A549 (cell line): ENCODE results near the gene ZFAND2B. TPM values are rescaled to one million over a fixed set of nuclear protein-coding genes. Genes with fewer than 3 reads are reported as not detected.

Experiments used
- ATAC-seq, 2 experiments: fragments of 200-7000 bp in 1 of 2; fragments of >200 bp in 1 of 2; cut with Nextera tagmentation in 1 of 2; cut with Tn5 transposase in 1 of 2; 3 replicates each; pipeline versions ENCODE4 v1.8.0 to v1.9.1; 2018 to 2020; ENCODE audit warnings: mild to moderate bottlenecking in 1 of 2, moderate library complexity in 1 of 2
- CTCF ChIA-PET: fragments of 300-600 bp; sonication (Branson Sonifier 250); formaldehyde crosslinking; extraction: SDS; loops from one replicate; lab custom pipeline; 2021; ENCODE audit warnings: antibody characterized with exemption, inconsistent platforms; lab: Yijun Ruan, JAX
- POLR2A ChIA-PET: fragments of 350-600 bp; formaldehyde crosslinking; extraction: SDS; loops from one replicate; lab custom pipeline; 2021; ENCODE audit warnings: antibody characterized with exemption, inconsistent platforms; lab: Yijun Ruan, JAX
- DNase-seq, 2 experiments: peaks; one replicate each; pipeline versions ENCODE4 v3.0.0 to v3.0.0-alpha.2; 2011 to 2016; ENCODE audit warnings: low read depth in 1 of 2, low spot score in 1 of 2
- FAIRE-seq: peaks from 2 replicates; lab custom pipeline; 2011; peaks lifted over from hg19 to GRCh38; lab: Jason Lieb, UNC
- H3K27ac ChIP-seq, 2 experiments: fragments of >200 bp; sonication (Bioruptor Twin); formaldehyde crosslinking; 3 replicates each; pipeline ENCODE4 v1.5.1; 2016 to 2017
- H3K4me1 ChIP-seq: fragments of >200 bp; sonication (Bioruptor Twin); formaldehyde crosslinking; 3 replicates; pipeline ENCODE4 v1.6.1; 2016
- H3K4me2 ChIP-seq: fragments of >200 bp; sonication (Bioruptor Twin); formaldehyde crosslinking; 3 replicates; pipeline ENCODE4 v1.6.1; 2016
- H3K4me3 ChIP-seq: fragments of >200 bp; sonication (Bioruptor Twin); formaldehyde crosslinking; 3 replicates; pipeline ENCODE4 v1.5.1; 2016
- H3K9me3 ChIP-seq: fragments of >200 bp; sonication (Bioruptor Twin); formaldehyde crosslinking; 3 replicates; pipeline ENCODE4 v1.6.1; 2016
- BCL3 ChIP-seq: fragments of >200 bp; sonication (Bioruptor Twin); formaldehyde crosslinking; IDR thresholded peaks from 3 replicates; pipeline ENCODE4 v1.6.1; 2016
- CEBPB ChIP-seq, 2 experiments: fragments of >200 bp in 1 of 2; sonication (Bioruptor Twin) in 1 of 2; formaldehyde crosslinking in 1 of 2; IDR thresholded peaks; 2 replicates each; pipeline ENCODE4 v1.6.1; 2012 to 2016
- CHD4 ChIP-seq: fragments of 200-600 bp; sonication (generic); IDR thresholded peaks from 2 replicates; pipeline ENCODE4 v1.6.1; 2016; ENCODE audit warnings: antibody characterized with exemption, mild to moderate bottlenecking, borderline replicate concordance
- EHMT2 ChIP-seq: fragments of 200-600 bp; sonication (generic); IDR thresholded peaks from 2 replicates; pipeline ENCODE4 v1.6.1; 2016; ENCODE audit warnings: antibody characterized with exemption, low read depth, mild to moderate bottlenecking, moderate library complexity
- EP300 ChIP-seq, 2 experiments: fragments of >200 bp; sonication (Bioruptor Twin); formaldehyde crosslinking; IDR thresholded peaks; 2 replicates in 1 of 2; 3 replicates in 1 of 2; pipeline ENCODE4 v1.6.1; 2016 to 2017
- ESRRA ChIP-seq: fragments of 150-350 bp; IDR thresholded peaks from 2 replicates; pipeline ENCODE4 v1.6.1; 2014; ENCODE audit warnings: mild to moderate bottlenecking, low read length, borderline replicate concordance
- FOSB ChIP-seq: fragments of 250-450 bp; sonication (Bioruptor Pico); IDR thresholded peaks from 2 replicates; pipeline ENCODE4 v1.5.0; 2020; ENCODE audit warnings: mild to moderate bottlenecking, moderate library complexity
- HMGXB4 ChIP-seq: fragments of 250-450 bp; sonication (Bioruptor Pico); IDR thresholded peaks from 2 replicates; pipeline ENCODE4 v1.5.0; 2021; ENCODE audit warnings: mild to moderate bottlenecking, moderate library complexity, borderline replicate concordance
- HOXA7 ChIP-seq: fragments of 250-450 bp; sonication (Bioruptor Pico); IDR thresholded peaks from 2 replicates; pipeline ENCODE4 v1.5.0; 2020; ENCODE audit warnings: mild to moderate bottlenecking, moderate library complexity
- HOXB13 ChIP-seq: fragments of 250-450 bp; sonication (Bioruptor Pico); IDR thresholded peaks from 2 replicates; pipeline ENCODE4 v1.5.0; 2020; ENCODE audit warnings: low read depth, mild to moderate bottlenecking, moderate library complexity
- HOXB5 ChIP-seq: fragments of 250-450 bp; sonication (Bioruptor Pico); IDR thresholded peaks from 2 replicates; pipeline ENCODE4 v1.5.0; 2020; ENCODE audit warnings: mild to moderate bottlenecking, moderate library complexity
- JUNB ChIP-seq: fragments of >200 bp; sonication (Bioruptor Twin); formaldehyde crosslinking; IDR thresholded peaks from 2 replicates; pipeline ENCODE4 v1.6.1; 2016
- MAX ChIP-seq: IDR thresholded peaks from 2 replicates; pipeline ENCODE4 v1.6.1; 2012
- MAZ ChIP-seq: fragments of 150-350 bp; IDR thresholded peaks from 2 replicates; pipeline ENCODE4 v1.6.1; 2014; ENCODE audit warnings: antibody characterized with exemption, low read depth, low read length, borderline replicate concordance
- NR3C1 ChIP-seq: fragments of >200 bp; sonication (Bioruptor Twin); formaldehyde crosslinking; IDR thresholded peaks from 3 replicates; pipeline ENCODE4 v1.6.1; 2017
- POLR2A ChIP-seq: IDR thresholded peaks from 2 replicates; pipeline ENCODE4 v1.6.1; 2012; ENCODE audit warnings: mild to moderate bottlenecking, low read length
- RARB ChIP-seq: fragments of 250-450 bp; sonication (Bioruptor Pico); IDR thresholded peaks from 2 replicates; pipeline ENCODE4 v1.8.0; 2021; ENCODE audit warnings: mild to moderate bottlenecking, moderate library complexity
- RCOR1 ChIP-seq: fragments of 150-350 bp; IDR thresholded peaks from 2 replicates; pipeline ENCODE4 v1.6.1; 2014; ENCODE audit warnings: antibody characterized with exemption, low read length, low read depth
- TFCP2L1 ChIP-seq: fragments of 250-450 bp; sonication (Bioruptor Pico); IDR thresholded peaks from 2 replicates; pipeline ENCODE4 v1.5.0; 2021; ENCODE audit warnings: mild to moderate bottlenecking
- USF2 ChIP-seq: fragments of 450-650 bp; IDR thresholded peaks from 2 replicates; pipeline ENCODE4 v1.6.1; 2014; ENCODE audit warnings: antibody characterized with exemption
- ZC3H11A ChIP-seq: fragments of 450-650 bp; IDR thresholded peaks from 2 replicates; pipeline ENCODE4 v1.6.1; 2014; ENCODE audit warnings: antibody characterized with exemption, mild to moderate bottlenecking
- WGBS: methylation state at CpG from one replicate; pipeline ENCODE4 v1.1.6; 2017; ENCODE audit errors: missing lambda C conversion rate; 5-methylcytosine and 5-hydroxymethylcytosine counted together
- polyA plus RNA-seq, 4 experiments: library from polyadenylated mRNA; depleted of rRNA in 3 of 4; stranded (reverse); fragments of >200 nt; fragmentation: RNase III in 1 of 4; extraction: RNeasy Plus Mini Kit Qiagen cat#74134 plus additional on column Dnase treatment in 1 of 4; gene quantifications; 2 replicates in 3 of 4; 3 replicates in 1 of 4; pipeline ENCODE4 v1.2.3, GENCODE V29; 2011 to 2017

The ZFAND2B gene
- polyA plus RNA-seq, 2 of the 4 experiments (the other 2 are of a cell fraction): 21.2 to 29.1 TPM

GRCh38 chr2:219184121-219184520, 22.5 kb upstream of the ZFAND2B start:
- WGBS: 91% methylated on average over 2 of the region's 2 CpGs
- ATAC-seq (no peak), DNase-seq (no peak), FAIRE-seq (no peak)
- Histone ChIP-seq H3K4me1 (peaks cover 7% of the 10 kb centered on the region), H3K27ac (no peak overlapping the region), H3K4me2 (no peak overlapping the region), H3K4me3 (no peak overlapping the region), H3K9me3 (no peaks in the 10 kb centered on the region)
- no peak for TF ChIP-seq FOSB (CRISPR knock-in tag)
- TF ChIP-seq POLR2A: no peak
- TF ChIP-seq HOXA7 (CRISPR knock-in tag): no peak
- no peak for TF ChIP-seq BCL3
- no peak for TF ChIP-seq RARB (CRISPR knock-in tag)
- TF ChIP-seq JUNB: no peak
- no peak for TF ChIP-seq HOXB5 (CRISPR knock-in tag)
- no peak for TF ChIP-seq EP300 (IDR thresholded peaks at IDR 0.05)
- TF ChIP-seq CEBPB (IDR thresholded peaks at IDR 0.05): no peak
- no peak for TF ChIP-seq NR3C1
- TF ChIP-seq ESRRA: no peak
- no peak for TF ChIP-seq RCOR1
- no peak for TF ChIP-seq HMGXB4 (CRISPR knock-in tag)
- no peak for TF ChIP-seq ZC3H11A
- TF ChIP-seq USF2: no peak
- no peak for TF ChIP-seq MAZ
- TF ChIP-seq TFCP2L1 (CRISPR knock-in tag): no peak
- POLR2A ChIA-PET: no interaction called here
- CTCF ChIA-PET: interaction anchor here (0.7 to 4.0 kb wide), 4 partner anchors 10 to 110 kb away, joined by 4 to 24 read pairs (median 4); partner anchors contain the start of gene NHEJ1

- 91% methylated on average over 7 of the region's 7 CpGs for WGBS
- ChIA-PET CTCF (interaction anchor here (0.6 kb wide), 1 partner anchor 102 kb away, joined by 4 read pairs; no protein-coding TSS in a partner anchor), POLR2A (interaction anchor here (0.6 kb wide), 1 partner anchor 456 kb away, joined by 3 read pairs; no protein-coding TSS in a partner anchor)
- Histone ChIP-seq H3K4me3 (no peak overlapping the region), H3K4me1 (no peaks in the 10 kb centered on the region), H3K27ac (no peak overlapping the region), H3K4me2 (no peak overlapping the region), H3K9me3 (no peaks in the 10 kb centered on the region)
- FAIRE-seq (no peak), ATAC-seq (no peak), DNase-seq (no peak)
- TF ChIP-seq MAZ: no peak
- TF ChIP-seq HOXB13 (CRISPR knock-in tag): no peak
- TF ChIP-seq MAX: no peak
- TF ChIP-seq CHD4: no peak
- TF ChIP-seq HMGXB4 (CRISPR knock-in tag): no peak
- TF ChIP-seq EHMT2: no peak
Observed at GRCh38 chr2:219186754-219187456, 19.7 kb upstream of the ZFAND2B start.
